Measurements from ENCODE around the gene RTEL1. TPM values are rescaled to one million over a fixed set of nuclear protein-coding genes. Genes with fewer than 3 reads are reported as not detected.

RTEL1 gene
- total RNA-seq, 1 donor from 2014 or later, result 4.6 TPM

- DNase-seq (ENCODE audit: low read depth in 2 of 2), result no peak
Observed at GRCh38 chr20:63689046-63690002, 31.2 kb downstream of the RTEL1 start.

- no peak for DNase-seq (ENCODE audit: low read depth in 2 of 2)
Observed at GRCh38 chr20:63690003-63690897, 32.1 kb downstream of the RTEL1 start.

GRCh38 chr20:63690898-63691710 lies 33.0 kb downstream of the RTEL1 start:
- DNase-seq (ENCODE audit: low read depth in 2 of 2), result no peak

GRCh38 chr20:63691711-63692435 lies 33.8 kb downstream of the RTEL1 start:
- no peak for DNase-seq (ENCODE audit: low read depth in 2 of 2)

- DNase-seq (ENCODE audit: low read depth in 2 of 2), result peak in 1 of 2 donors; percentile 13
Observed at GRCh38 chr20:63692436-63693082, 34.4 kb downstream of the RTEL1 start.

DNA sequence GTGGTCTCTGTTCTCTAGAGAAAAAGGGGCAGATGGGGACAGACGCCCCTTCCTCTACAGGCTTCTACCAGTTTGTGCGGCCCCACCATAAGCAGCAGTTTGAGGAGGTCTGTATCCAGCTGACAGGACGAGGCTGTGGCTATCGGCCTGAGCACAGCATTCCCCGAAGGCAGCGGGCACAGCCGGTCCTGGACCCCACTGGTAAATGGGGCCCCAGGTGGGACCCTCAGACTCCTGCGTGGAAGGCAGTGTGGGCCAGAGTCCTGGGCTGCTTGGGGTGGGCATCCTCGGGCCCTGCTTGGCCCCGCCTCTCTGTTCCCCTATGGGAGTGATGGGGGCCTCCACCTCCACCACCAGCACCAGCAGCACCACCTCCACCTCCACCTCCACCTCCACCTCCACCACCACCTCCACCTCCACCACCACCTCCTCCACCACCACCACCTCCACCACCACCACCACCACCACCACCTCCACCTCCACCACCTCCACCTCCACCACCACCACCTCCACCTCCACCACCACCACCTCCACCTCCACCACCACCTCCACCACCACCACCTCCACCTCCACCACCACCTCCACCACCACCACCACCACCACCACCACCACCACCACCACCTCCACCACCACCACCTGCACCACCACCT lies 35.1 kb downstream of the RTEL1 start:
- DNase-seq (ENCODE audit: low read depth in 2 of 2), result no peak

DNA sequence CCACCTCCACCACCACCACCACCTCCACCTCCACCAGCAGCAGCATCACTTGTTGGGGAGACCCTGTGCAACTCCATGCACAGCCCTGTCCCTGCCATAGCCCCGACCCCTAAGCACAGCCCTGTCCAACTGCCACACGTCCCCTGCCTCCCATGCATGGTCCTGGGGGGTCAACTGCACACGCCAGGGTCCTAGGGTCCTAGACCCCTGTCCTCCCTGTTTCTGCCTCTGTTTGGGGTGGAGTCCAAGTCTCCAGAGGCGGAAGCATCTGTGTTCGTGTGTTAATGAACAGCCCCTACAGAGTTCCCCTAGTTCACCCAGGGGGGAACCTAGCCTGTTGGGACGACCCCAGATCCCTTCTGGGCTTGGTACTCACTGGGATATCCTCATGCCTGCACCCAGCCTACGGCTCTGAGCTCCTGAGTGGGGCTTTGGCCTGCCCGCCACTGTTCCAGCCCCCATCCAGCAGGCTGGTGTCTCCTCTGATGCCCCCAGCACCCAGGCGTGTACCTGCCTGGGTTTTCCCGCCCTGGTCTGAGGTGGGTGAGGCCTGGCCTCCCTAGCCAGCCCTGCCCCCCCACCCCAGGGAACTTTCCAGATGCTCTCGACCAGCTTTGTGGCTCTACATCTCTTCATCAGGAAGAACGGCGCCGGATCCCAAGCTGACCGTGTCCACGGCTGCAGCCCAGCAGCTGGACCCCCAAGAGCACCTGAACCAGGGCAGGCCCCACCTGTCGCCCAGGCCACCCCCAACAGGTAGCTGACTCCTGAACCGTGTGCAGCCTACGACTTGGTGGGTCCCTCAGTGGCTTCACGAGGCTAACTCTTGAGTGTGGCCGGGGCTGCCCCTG lies 35.8 kb downstream of the RTEL1 start:
- DNase-seq (ENCODE audit: low read depth in 2 of 2), result peak in 1 of 2 donors; percentile 2

GRCh38 chr20:63694584-63695423 lies 36.7 kb downstream of the RTEL1 start:
- no peak for DNase-seq (ENCODE audit: low read depth in 2 of 2)

DNA sequence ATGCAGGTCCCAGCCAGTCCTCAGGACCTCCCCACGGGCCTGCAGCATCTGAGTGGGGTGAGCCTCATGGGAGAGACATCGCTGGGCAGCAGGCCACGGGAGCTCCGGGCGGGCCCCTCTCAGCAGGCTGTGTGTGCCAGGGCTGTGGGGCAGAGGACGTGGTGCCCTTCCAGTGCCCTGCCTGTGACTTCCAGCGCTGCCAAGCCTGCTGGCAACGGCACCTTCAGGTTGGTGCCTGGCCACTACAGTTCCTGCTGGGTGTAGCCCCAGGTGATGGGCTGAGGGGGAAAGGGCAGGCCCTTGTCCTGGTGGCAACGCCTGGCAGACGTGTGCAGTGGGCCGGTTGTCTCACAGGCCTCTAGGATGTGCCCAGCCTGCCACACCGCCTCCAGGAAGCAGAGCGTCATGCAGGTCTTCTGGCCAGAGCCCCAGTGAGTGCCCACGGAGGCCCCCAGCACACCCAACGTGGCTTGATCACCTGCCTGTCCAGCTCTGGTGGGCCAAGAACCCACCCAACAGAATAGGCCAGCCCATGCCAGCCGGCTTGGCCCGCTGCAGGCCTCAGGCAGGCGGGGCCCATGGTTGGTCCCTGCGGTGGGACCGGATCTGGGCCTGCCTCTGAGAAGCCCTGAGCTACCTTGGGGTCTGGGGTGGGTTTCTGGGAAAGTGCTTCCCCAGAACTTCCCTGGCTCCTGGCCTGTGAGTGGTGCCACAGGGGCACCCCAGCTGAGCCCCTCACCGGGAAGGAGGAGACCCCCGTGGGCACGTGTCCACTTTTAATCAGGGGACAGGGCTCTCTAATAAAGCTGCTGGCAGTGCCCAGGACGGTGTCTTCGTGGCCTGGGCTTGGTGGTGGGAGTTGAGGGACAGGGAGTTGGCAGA lies 37.6 kb downstream of the RTEL1 start:
- peak in 1 of 2 donors; percentile 5 for DNase-seq (ENCODE audit: low read depth in 2 of 2)

DNA sequence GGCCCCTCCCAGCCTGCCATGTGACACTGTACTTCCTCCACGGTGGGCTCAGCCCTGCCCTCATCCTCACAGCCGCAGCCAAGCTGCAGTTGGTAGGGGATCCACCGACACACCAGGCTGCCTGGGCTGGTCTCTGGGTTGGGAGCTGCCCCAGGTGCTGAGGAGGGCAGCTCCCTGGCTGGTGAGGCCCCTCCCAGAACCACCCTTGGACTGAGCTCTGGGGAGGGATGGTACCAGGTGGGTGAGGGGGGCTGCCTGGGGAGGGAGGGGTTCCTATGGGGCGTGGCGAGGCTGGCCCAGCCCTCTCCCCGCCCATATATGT lies 38.2 kb downstream of the RTEL1 start:
- peak; percentile 42 to 53 for DNase-seq (ENCODE audit: low read depth in 2 of 2)

- DNase-seq (ENCODE audit: low read depth in 2 of 2), result peak; percentile 27 to 42
Observed at GRCh38 chr20:63696628-63697356, 38.7 kb downstream of the RTEL1 start, which contains the start of gene TNFRSF6B. Gene TNFRSF6B, plus strand, starts transcription at chr20:63696652. Its CDS starts 116 bp downstream, at chr20:63696768.

DNA sequence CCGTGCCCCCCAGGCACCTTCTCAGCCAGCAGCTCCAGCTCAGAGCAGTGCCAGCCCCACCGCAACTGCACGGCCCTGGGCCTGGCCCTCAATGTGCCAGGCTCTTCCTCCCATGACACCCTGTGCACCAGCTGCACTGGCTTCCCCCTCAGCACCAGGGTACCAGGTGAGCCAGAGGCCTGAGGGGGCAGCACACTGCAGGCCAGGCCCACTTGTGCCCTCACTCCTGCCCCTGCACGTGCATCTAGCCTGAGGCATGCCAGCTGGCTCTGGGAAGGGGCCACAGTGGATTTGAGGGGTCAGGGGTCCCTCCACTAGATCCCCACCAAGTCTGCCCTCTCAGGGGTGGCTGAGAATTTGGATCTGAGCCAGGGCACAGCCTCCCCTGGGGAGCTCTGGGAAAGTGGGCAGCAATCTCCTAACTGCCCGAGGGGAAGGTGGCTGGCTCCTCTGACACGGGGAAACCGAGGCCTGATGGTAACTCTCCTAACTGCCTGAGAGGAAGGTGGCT lies 39.3 kb downstream of the RTEL1 start:
- peak in 1 of 2 donors; percentile 12 for DNase-seq (ENCODE audit: low read depth in 2 of 2)

- peak in 1 of 2 donors; percentile 5 for DNase-seq (ENCODE audit: low read depth in 2 of 2)
Observed at GRCh38 chr20:63697868-63698545, 39.9 kb downstream of the RTEL1 start.

- peak; percentile 83 to 91 for DNase-seq (ENCODE audit: low read depth in 2 of 2)
Observed at GRCh38 chr20:63698739-63699465, 40.8 kb downstream of the RTEL1 start.

Measured in lung microvascular endothelial cell (primary cell).